ENCODE measurements around the gene COQ4.
"Not testable (repeated sequence)": the region's sequence is repeated elsewhere in the genome, so short reads cannot be mapped to it uniquely, and the experiment has no call there.

COQ4 gene

GRCh38 chr9:128298535-128299482 is 23.8 kb upstream of the COQ4 start:
- no peak for DNase-seq (ENCODE audit: low read depth)

GRCh38 chr9:128304136-128304970 is 18.3 kb upstream of the COQ4 start:
- no peak for DNase-seq (ENCODE audit: low read depth)

- no peak for DNase-seq (ENCODE audit: low read depth)
Measured at GRCh38 chr9:128304971-128305288, 17.7 kb upstream of the COQ4 start.

- DNase-seq (ENCODE audit: low read depth): no peak
Measured at GRCh38 chr9:128309551-128309950, 13.1 kb upstream of the COQ4 start.

DNA sequence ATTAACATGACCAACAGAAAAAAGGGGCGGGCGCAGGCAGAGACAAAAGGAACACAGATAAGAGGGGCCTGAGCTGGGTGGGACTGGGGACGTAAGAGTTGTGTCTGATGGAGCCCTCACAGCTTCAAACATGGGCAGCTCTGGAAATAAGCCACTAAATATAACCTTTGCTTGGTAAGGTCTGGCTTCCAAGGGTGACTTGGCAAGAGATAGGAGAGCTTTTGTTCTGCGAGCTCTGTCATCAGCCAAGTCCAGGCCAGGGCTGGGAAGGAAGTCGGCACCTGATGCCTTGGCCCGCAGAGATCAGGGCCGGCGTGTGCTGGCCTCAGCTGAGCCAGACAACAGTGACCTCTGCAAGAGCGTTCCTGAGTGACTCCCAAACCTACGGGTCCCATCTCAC is 12.2 kb upstream of the COQ4 start:
- no peak for DNase-seq (ENCODE audit: low read depth)

DNA sequence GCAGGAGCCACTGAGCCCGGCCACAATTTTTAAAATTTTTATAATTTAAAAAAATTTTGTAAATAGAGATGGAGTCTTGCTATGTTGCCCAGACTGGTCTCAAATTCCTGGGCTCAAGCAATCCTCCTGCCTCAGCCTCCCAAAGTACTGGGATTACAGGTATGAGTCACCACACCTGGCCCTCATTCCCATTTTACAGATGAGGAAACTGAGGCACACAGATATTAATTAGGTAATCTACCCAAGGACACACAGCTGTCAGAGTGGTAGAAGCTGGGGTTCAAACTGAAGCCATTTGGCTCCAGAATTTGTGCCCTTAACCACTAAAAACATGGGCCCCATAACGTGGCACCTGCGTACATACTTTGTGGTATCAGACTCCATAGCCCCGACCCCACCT is 7.9 kb upstream of the COQ4 start:
- no peak for DNase-seq (ENCODE audit: low read depth)

GRCh38 chr9:128316421-128316820 is 6.2 kb upstream of the COQ4 start:
- DNase-seq (ENCODE audit: low read depth): no peak

GRCh38 chr9:128317629-128318028 is 5.0 kb upstream of the COQ4 start:
- DNase-seq (ENCODE audit: low read depth): no peak

GRCh38 chr9:128321343-128321742 is 1.3 kb upstream of the COQ4 start:
- no peak for DNase-seq (ENCODE audit: low read depth)

- no peak for DNase-seq (ENCODE audit: low read depth)
Measured at GRCh38 chr9:128321879-128322403, 698 bp upstream of the COQ4 start.

DNA sequence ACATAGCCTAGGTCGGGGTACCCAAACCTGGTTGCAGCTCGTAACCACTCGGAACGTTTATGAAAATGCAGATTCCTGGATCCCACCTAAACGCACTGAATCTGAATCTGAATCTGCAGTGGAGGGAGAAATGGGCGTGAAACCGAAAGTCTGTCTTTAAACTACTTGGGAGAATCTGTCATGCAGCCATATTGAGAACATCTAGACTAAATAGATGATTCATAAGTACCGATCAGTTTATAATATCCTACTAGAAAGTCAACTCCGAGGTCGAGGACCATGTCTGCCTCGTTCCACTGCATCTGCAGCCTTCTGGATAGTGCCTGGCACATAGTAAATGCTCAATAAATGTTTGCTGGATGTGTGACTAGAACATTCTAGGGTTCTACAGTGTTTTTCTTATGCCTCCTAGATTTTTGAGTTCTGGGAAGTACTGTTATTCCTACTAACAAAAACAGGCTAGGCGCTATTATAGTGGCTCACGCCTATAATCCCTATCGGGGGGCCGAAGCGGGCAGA is 632 bp downstream of the COQ4 start:
- no peak for DNase-seq (ENCODE audit: low read depth)

DNA sequence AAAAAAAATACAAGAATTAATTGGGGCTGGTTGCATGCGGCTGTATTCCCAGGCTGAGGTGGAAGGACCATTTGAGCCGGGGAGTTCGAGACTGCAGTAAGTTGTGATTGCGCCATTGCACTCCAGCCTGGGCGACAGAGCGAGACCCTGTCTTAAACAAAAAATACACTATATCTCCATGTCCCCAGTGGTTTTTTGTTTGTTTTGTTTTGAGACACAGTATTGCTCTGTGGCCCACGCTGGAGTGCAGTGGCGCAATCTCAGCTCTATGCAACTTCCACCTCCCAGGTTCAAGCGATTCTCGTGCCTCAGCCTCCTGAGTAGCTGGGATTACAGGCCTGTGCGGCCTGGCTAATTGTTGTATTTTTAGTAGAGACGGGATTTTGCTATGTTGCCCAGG is 1.2 kb downstream of the COQ4 start:
- no peak for DNase-seq (ENCODE audit: low read depth)

GRCh38 chr9:128324401-128324800 is 1.8 kb downstream of the COQ4 start:
- no peak for DNase-seq (ENCODE audit: low read depth)

GRCh38 chr9:128325629-128326028 is 3.0 kb downstream of the COQ4 start:
- no peak for DNase-seq (ENCODE audit: low read depth)

- DNase-seq (ENCODE audit: low read depth): no peak
Measured at GRCh38 chr9:128333451-128333869, 10.8 kb downstream of the COQ4 start.

GRCh38 chr9:128335161-128335560 is 12.5 kb downstream of the COQ4 start:
- no peak for DNase-seq (ENCODE audit: low read depth)

GRCh38 chr9:128335914-128336313 is 13.3 kb downstream of the COQ4 start:
- DNase-seq (ENCODE audit: low read depth): no peak

- no peak for DNase-seq (ENCODE audit: low read depth)
Measured at GRCh38 chr9:128337936-128338335, 15.3 kb downstream of the COQ4 start.

- DNase-seq (ENCODE audit: low read depth): not testable (repeated sequence)
Measured at GRCh38 chr9:128338852-128339614, 16.4 kb downstream of the COQ4 start.

- peak; percentile 75 for DNase-seq (ENCODE audit: low read depth)
Measured at GRCh38 chr9:128339761-128340690, 17.4 kb downstream of the COQ4 start, which contains the start of gene SLC27A4. Gene SLC27A4, plus strand, starts transcription at chr9:128340527. Its CDS starts 2,606 bp downstream, at chr9:128343133.

Measured in activated T-cell treated with anti-CD3 and anti-CD28 coated beads for 24 hours (primary cell).